Stomach (tissue), 4 donors: ENCODE measurements around the gene TBXAS1.

Experiments used
- EP300 ChIP-seq: sonication (generic); formaldehyde crosslinking; IDR thresholded peaks from one replicate; pipeline ENCODE4 v1.6.1; 2017; ENCODE audit warnings: antibody characterized with exemption
- POLR2AphosphoS5 ChIP-seq, 3 donors: sonication (generic); formaldehyde crosslinking; IDR thresholded peaks; one replicate each; pipeline ENCODE4 v1.6.1; 2016; ENCODE audit warnings: antibody characterized with exemption in 3 of 3
- TF ChIP-seq, protein P1 (sequence below), 7 experiments: fragments of 450-650 bp in 4 of 7; fragments of 200-600 bp in 3 of 7; sonication (generic) in 3 of 7; IDR thresholded peaks; one replicate each; pipeline ENCODE4 v1.5.1; 2016 to 2019; ENCODE audit warnings: antibody characterized with exemption in 7 of 7, control low read depth in 2 of 7, mild to moderate bottlenecking in 1 of 7

DNA sequence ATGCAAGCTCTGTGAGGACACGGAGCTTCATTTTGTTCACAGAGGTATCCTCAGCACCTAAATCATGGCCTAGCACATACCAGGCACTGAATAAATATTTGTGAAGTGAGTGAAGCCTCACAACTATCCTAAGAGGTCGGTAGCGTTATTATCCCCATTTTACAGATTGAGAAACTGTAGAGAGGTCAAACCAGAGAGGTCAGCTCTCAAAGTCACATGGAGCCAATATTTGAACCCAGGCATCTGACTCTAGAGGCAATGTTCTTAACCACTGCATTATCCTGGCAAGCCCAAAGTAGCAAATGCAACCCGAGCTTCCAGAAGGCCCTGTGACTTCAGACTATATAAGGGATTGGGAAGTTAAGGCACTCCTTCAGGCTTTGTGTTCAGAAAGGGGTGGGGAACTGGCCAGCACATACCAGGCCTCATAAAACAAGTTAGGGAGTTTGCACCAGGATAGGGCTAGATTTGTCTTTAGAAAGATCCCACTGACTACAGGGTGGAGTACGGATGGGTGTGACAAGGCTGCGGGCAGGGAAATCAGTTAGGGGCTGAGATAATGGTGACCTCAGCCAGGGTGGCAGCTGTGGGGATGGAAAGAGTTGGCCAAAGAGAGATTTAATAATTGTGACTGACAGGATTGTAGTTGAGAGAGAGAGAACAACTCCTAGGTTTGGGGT is 101.4 kb downstream of the TBXAS1 start:
- TF ChIP-seq, protein P1, sequence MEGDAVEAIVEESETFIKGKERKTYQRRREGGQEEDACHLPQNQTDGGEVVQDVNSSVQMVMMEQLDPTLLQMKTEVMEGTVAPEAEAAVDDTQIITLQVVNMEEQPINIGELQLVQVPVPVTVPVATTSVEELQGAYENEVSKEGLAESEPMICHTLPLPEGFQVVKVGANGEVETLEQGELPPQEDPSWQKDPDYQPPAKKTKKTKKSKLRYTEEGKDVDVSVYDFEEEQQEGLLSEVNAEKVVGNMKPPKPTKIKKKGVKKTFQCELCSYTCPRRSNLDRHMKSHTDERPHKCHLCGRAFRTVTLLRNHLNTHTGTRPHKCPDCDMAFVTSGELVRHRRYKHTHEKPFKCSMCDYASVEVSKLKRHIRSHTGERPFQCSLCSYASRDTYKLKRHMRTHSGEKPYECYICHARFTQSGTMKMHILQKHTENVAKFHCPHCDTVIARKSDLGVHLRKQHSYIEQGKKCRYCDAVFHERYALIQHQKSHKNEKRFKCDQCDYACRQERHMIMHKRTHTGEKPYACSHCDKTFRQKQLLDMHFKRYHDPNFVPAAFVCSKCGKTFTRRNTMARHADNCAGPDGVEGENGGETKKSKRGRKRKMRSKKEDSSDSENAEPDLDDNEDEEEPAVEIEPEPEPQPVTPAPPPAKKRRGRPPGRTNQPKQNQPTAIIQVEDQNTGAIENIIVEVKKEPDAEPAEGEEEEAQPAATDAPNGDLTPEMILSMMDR (IDR thresholded peaks at IDR 0.05) = no peak
- TF ChIP-seq EP300 (no peak), POLR2AphosphoS5 (IDR thresholded peaks at IDR 0.05) (peak in 1 of 3 donors; percentile 11)
